GM12878 (cell line): ENCODE results near the gene CREB3. TPM values are rescaled to one million over a fixed set of nuclear protein-coding genes. Genes with fewer than 3 reads are reported as not detected.

Experiments used
- CHD1 ChIP-seq: IDR thresholded peaks from 2 replicates; pipeline ENCODE4 v1.6.1; 2012; ENCODE audit warnings: low read depth, low read length, improper control_type of control experiment
- CREB1 ChIP-seq: IDR thresholded peaks from 2 replicates; pipeline ENCODE4 v1.6.1; 2012; ENCODE audit warnings: low read depth, mild to moderate bottlenecking, inconsistent platforms
- ELK1 ChIP-seq: IDR thresholded peaks from 2 replicates; pipeline ENCODE4 v1.6.1; 2012; ENCODE audit warnings: low read depth, low read length, improper control_type of control experiment
- EP300 ChIP-seq, 2 experiments: fragments of 150-350 bp in 1 of 2; IDR thresholded peaks; 2 replicates each; pipeline ENCODE4 v1.6.1; 2011 to 2012; ENCODE audit warnings: low read depth in 2 of 2, low read length in 2 of 2, borderline replicate concordance in 1 of 2, improper control_type of control experiment in 1 of 2, inconsistent platforms in 1 of 2; ENCODE audit not compliant: control insufficient read depth in 1 of 2
- IRF4 ChIP-seq: IDR thresholded peaks from 2 replicates; pipeline ENCODE4 v1.6.1; 2011; ENCODE audit warnings: low read depth, low read length
- MXI1 ChIP-seq: fragments of 150-350 bp; IDR thresholded peaks from 2 replicates; pipeline ENCODE4 v1.6.1; 2011; ENCODE audit warnings: low read depth, mild to moderate bottlenecking, inconsistent platforms, low read length, improper control_type of control experiment
- MYB ChIP-seq: fragments of 150-350 bp; IDR thresholded peaks from 2 replicates; pipeline ENCODE4 v1.6.1; 2014; ENCODE audit warnings: mild to moderate bottlenecking, low read depth, low read length, borderline replicate concordance
- NFXL1 ChIP-seq: fragments of 450-650 bp; IDR thresholded peaks from 2 replicates; pipeline ENCODE4 v1.6.1; 2017; ENCODE audit warnings: antibody characterized with exemption, mild to moderate bottlenecking, borderline replicate concordance
- NR2C1 ChIP-seq: fragments of 450-650 bp; IDR thresholded peaks from 2 replicates; pipeline ENCODE4 v1.6.1; 2017; ENCODE audit warnings: antibody characterized with exemption, mild to moderate bottlenecking, moderate library complexity
- PKNOX1 ChIP-seq: fragments of 450-650 bp; IDR thresholded peaks from 2 replicates; pipeline ENCODE4 v1.6.1; 2016; ENCODE audit warnings: mild to moderate bottlenecking
- RAD51 ChIP-seq: fragments of 450-650 bp; IDR thresholded peaks from 2 replicates; pipeline ENCODE4 v1.6.1; 2016; ENCODE audit warnings: moderate library complexity, mild to moderate bottlenecking, inconsistent platforms
- RUNX3 ChIP-seq: IDR thresholded peaks from 2 replicates; pipeline ENCODE4 v1.6.1; 2012; ENCODE audit warnings: low read length, inconsistent platforms
- SIN3A ChIP-seq: IDR thresholded peaks from 2 replicates; pipeline ENCODE4 v1.6.1; 2012; ENCODE audit warnings: low read depth, low read length, improper control_type of control experiment
- SIX5 ChIP-seq: IDR thresholded peaks from 2 replicates; pipeline ENCODE4 v1.6.1; 2011; ENCODE audit warnings: mild to moderate bottlenecking, low read depth, low read length, moderate library complexity; ENCODE audit not compliant: severe bottlenecking
- SKIL ChIP-seq: fragments of 450-650 bp; IDR thresholded peaks from 2 replicates; pipeline ENCODE4 v1.6.1; 2017; ENCODE audit warnings: mild to moderate bottlenecking, low read depth, inconsistent platforms; ENCODE audit not compliant: poor library complexity, severe bottlenecking
- SMC3 ChIP-seq: IDR thresholded peaks from 2 replicates; pipeline ENCODE4 v1.6.1; 2011; ENCODE audit warnings: low read length, improper control_type of control experiment, borderline replicate concordance
- TCF3 ChIP-seq: IDR thresholded peaks from 2 replicates; pipeline ENCODE4 v1.6.1; 2012; ENCODE audit warnings: low read depth, mild to moderate bottlenecking, low read length, borderline replicate concordance; ENCODE audit not compliant: insufficient read depth
- TCF7 ChIP-seq: IDR thresholded peaks from 2 replicates; pipeline ENCODE4 v1.6.1; 2014; ENCODE audit warnings: antibody characterized with exemption, borderline replicate concordance
- ZBTB11 ChIP-seq: fragments of 450-650 bp; formaldehyde crosslinking; IDR thresholded peaks from 2 replicates; pipeline ENCODE4 v1.5.0; 2022; ENCODE audit warnings: mild to moderate bottlenecking, missing genetic modification characterization
- ZBTB33 ChIP-seq: fragments of 450-650 bp; IDR thresholded peaks from 2 replicates; pipeline ENCODE4 v1.6.1; 2017; ENCODE audit warnings: mild to moderate bottlenecking
- polyA plus RNA-seq, 11 experiments: library from polyadenylated mRNA; depleted of rRNA in 4 of 11; unstranded in 6 of 11; stranded (reverse) in 5 of 11; fragments of >200 nt; fragmentation: Nextera tagmentation in 4 of 11; fragmentation: Illumina TruSeq in 1 of 11; extraction: Ambion mirVana in 4 of 11; extraction: Trizol in 1 of 11; gene quantifications; 1 replicate in 1 of 11; 2 replicates in 10 of 11; pipeline versions ENCODE4 v1.2.1 to v1.2.3, GENCODE V29; 2011 to 2016; ENCODE audit warnings: inconsistent platforms in 2 of 11, missing spikeins in 2 of 11, low read depth in 1 of 11
- total RNA-seq, 4 experiments: library from RNA; depleted of rRNA in 3 of 4; stranded (reverse); fragments of >200 nt in 3 of 4; fragmentation: Illumina TruSeq in 1 of 4; extraction: Trizol in 1 of 4; gene quantifications; 2 replicates each; pipeline versions ENCODE4 v1.2.1 to v1.2.3, GENCODE V29; 2013 to 2021

CREB3 gene
- total and polyA plus RNA-seq, 10 of the 15 experiments (the other 5 are each of a cell fraction or from before 2014, with no cell fraction given), result 9.8 to 38.9 (median 19.8) TPM

- no peak for TF ChIP-seq MYB
- TF ChIP-seq SMC3, result no peak
- no peak for TF ChIP-seq CHD1
- no peak for TF ChIP-seq RAD51
- peak; percentile 34 for TF ChIP-seq SKIL
- peak; percentile 40 for TF ChIP-seq RUNX3
- no peak; the same call in 1 of the 2 replicates for TF ChIP-seq NFXL1
- no peak; a peak in 1 of 4 replicates for TF ChIP-seq EP300 (IDR thresholded peaks at IDR 0.05; ENCODE audit: borderline replicate concordance in 1 of 2, control insufficient read depth in 1 of 2, low read depth in 2 of 2, low read length in 2 of 2)
- peak; percentile 19; the same call in 1 of the 2 replicates for TF ChIP-seq PKNOX1
- 0 out of 2 replicates have a peak, but pooled peaks have one; percentile 33 for TF ChIP-seq SIN3A
- no peak for TF ChIP-seq MXI1
- no peak for TF ChIP-seq NR2C1
- no peak for TF ChIP-seq ZBTB11 (CRISPR knock-in tag)
- TF ChIP-seq TCF7, result no peak
- TF ChIP-seq SIX5, result no peak
- TF ChIP-seq ELK1, result no peak
- no peak; the same call in 1 of the 2 replicates for TF ChIP-seq ZBTB33
- no peak for TF ChIP-seq TCF3
- no peak for TF ChIP-seq CREB1
- no peak for TF ChIP-seq IRF4
Observed at GRCh38 chr9:35757226-35757891, 24.9 kb downstream of the CREB3 start (continued).
